Lung (tissue), 12 donors: ENCODE data around the gene DENND2A. TPM values are rescaled to one million over a fixed set of nuclear protein-coding genes. Genes with fewer than 3 reads are reported as not detected.
"Not testable (repeated sequence)": the region's sequence is repeated elsewhere in the genome, so short reads cannot be mapped to it uniquely, and the experiment has no call there.

Experiments
- ATAC-seq: fragments of 200-7000 bp; cut with Tn5 transposase; one replicate; pipeline ENCODE4 v1.9.1; 2020; ENCODE audit warnings: moderate number of reproducible peaks; ENCODE audit not compliant: insufficient read depth, low FRiP score
- DNase-seq, 3 donors: peaks; one replicate each; pipeline ENCODE4 v3.0.0-alpha.2; 2013 to 2017
- H3K27ac ChIP-seq, 2 donors: one replicate each; pipeline ENCODE4 v1.5.1; 2013; ENCODE audit warnings: mild to moderate bottlenecking in 2 of 2, moderate library complexity in 2 of 2, control low read depth in 1 of 2, inconsistent platforms in 1 of 2, low read depth in 1 of 2, low read length in 1 of 2
- H3K27me3 ChIP-seq, 3 donors: one replicate each; pipeline ENCODE4 v1.5.1; 2013; ENCODE audit warnings: low read length in 2 of 3; ENCODE audit not compliant: control insufficient read depth in 3 of 3, insufficient read depth in 3 of 3
- H3K36me3 ChIP-seq, 4 donors: one replicate each; pipeline ENCODE4 v1.5.1; 2013; ENCODE audit warnings: low read length in 4 of 4, mild to moderate bottlenecking in 1 of 4, moderate library complexity in 1 of 4; ENCODE audit not compliant: control insufficient read depth in 4 of 4, insufficient read depth in 4 of 4
- H3K4me1 ChIP-seq, 5 donors: one replicate each; pipeline ENCODE4 v1.5.1; 2013; ENCODE audit warnings: low read length in 5 of 5, mild to moderate bottlenecking in 2 of 5, moderate library complexity in 1 of 5; ENCODE audit not compliant: control insufficient read depth in 5 of 5, insufficient read depth in 5 of 5
- H3K4me3 ChIP-seq: one replicate; pipeline ENCODE4 v1.5.1; 2013; ENCODE audit warnings: mild to moderate bottlenecking, control low read depth, moderate library complexity
- H3K9ac ChIP-seq, 2 donors: one replicate each; pipeline ENCODE4 v1.5.1; 2013; ENCODE audit warnings: low read length in 2 of 2, control low read depth in 1 of 2; ENCODE audit not compliant: insufficient read depth in 1 of 2
- H3K9me3 ChIP-seq, 4 donors: one replicate each; pipeline ENCODE4 v1.5.1; 2013; ENCODE audit warnings: low read length in 3 of 4, mild to moderate bottlenecking in 1 of 4, moderate library complexity in 1 of 4; ENCODE audit not compliant: control insufficient read depth in 4 of 4, insufficient read depth in 3 of 4
- WGBS, 2 donors: extraction: QIAGEN DNeasy Blood & Tissue Kit; methylation state at CpG; one replicate each; pipeline ENCODE4 v1.1.7; 2013; 5-methylcytosine and 5-hydroxymethylcytosine counted together
- polyA plus RNA-seq, 2 donors: library from polyadenylated mRNA; stranded (reverse); fragments of 200-250 nt; gene quantifications; one replicate each; pipeline ENCODE4 v1.2.1, GENCODE V29; 2013
- total RNA-seq, 2 donors: library from RNA; depleted of rRNA in 1 of 2; stranded (reverse); fragments of >200 nt in 1 of 2; gene quantifications; one replicate each; pipeline ENCODE4 v1.2.1, GENCODE V29; 2014 to 2021
- TF ChIP-seq, protein P1 (sequence below): IDR thresholded peaks from 2 replicates; pipeline ENCODE4 v1.5.1; 2012; ENCODE audit warnings: mild to moderate bottlenecking; ENCODE audit errors: control extremely low read depth, extremely low read depth
- donor health status: control.
- donor health status: control.
- donor health status: Bipolar disorder and iron deficiency.
- donor health status: healthy.
- donor health status: DM: yes; HTN: yes; CAD: no.

DENND2A gene
- total and polyA plus RNA-seq, 4 donors, result 4.1 to 32.4 (median 9.7) TPM

DNA sequence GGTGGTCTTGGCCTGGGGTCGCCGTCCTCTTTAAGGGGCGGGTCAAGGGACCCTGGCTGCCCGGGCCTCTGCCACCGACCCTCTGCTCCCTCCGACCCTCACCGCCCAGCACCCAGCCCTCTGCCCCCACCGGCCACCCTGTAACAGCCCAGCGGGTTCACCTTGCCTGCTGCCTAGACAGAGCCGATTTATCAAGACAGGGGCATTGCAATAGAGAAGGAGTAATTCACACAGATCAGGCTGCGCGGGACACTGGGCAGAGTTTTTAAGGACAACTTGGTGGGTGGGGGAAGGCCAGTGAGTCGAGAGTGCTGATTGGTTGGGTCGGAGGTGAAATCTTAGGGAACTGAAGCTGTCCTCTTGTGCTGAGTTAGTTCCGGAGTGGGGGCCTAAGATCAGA lies 31.4 kb upstream of the DENND2A start:
- WGBS, 2 donors, result 77 to 85% methylated on average over 15 of the region's 15 CpGs
- Histone ChIP-seq H3K4me3 (no peak overlapping the region), H3K36me3 (no peaks in the 10 kb centered on the region), H3K9ac (no peak overlapping the region), H3K27me3 (no peaks in the 10 kb centered on the region), H3K27ac (no peak overlapping the region), H3K9me3 (no peaks in the 10 kb centered on the region), H3K4me1 (peaks cover 0 to 10% (median 3%) of the 10 kb centered on the region in 5 donors)
- ATAC-seq, result no peak
- DNase-seq, result no peak
- TF ChIP-seq, protein P1, sequence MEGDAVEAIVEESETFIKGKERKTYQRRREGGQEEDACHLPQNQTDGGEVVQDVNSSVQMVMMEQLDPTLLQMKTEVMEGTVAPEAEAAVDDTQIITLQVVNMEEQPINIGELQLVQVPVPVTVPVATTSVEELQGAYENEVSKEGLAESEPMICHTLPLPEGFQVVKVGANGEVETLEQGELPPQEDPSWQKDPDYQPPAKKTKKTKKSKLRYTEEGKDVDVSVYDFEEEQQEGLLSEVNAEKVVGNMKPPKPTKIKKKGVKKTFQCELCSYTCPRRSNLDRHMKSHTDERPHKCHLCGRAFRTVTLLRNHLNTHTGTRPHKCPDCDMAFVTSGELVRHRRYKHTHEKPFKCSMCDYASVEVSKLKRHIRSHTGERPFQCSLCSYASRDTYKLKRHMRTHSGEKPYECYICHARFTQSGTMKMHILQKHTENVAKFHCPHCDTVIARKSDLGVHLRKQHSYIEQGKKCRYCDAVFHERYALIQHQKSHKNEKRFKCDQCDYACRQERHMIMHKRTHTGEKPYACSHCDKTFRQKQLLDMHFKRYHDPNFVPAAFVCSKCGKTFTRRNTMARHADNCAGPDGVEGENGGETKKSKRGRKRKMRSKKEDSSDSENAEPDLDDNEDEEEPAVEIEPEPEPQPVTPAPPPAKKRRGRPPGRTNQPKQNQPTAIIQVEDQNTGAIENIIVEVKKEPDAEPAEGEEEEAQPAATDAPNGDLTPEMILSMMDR, result no peak

- TF ChIP-seq, protein P1, result no peak
- 67 to 68% methylated on average over 4 of the region's 4 CpGs for WGBS, 2 donors
Measured at GRCh38 chr7:140670343-140670935, 29.8 kb upstream of the DENND2A start.

DNA sequence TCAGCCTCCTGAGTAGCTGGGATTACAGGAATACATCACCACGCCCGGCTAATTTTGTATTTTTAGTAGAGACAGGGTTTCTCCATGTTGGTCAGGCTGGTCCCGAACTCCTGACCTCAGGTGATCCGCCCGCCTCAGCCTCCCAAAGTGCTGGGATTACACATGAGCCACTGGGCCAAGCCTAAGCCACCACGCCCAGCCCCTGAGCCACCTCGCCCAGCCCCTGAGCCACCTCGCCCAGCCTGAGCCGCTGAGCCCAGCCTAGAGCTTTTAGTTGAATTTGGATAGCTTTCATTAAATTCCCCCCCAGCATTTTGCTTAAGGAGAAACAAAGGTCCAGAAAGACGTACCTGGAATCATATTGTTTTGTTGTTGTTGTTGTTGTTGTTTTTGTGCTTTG lies 29.2 kb upstream of the DENND2A start:
- not testable (repeated sequence) for H3K9ac ChIP-seq, H3K4me3 ChIP-seq, DNase-seq, H3K9me3 ChIP-seq, H3K36me3 ChIP-seq, ATAC-seq, H3K27me3 ChIP-seq, H3K27ac ChIP-seq
- 87 to 98% methylated on average over 10 of the region's 10 CpGs for WGBS, 2 donors
- H3K4me1 ChIP-seq, result peaks cover 0 to 10% (median 0%) of the 10 kb centered on the region in 5 donors

More at GRCh38 chr7:140670343-140670935, 29.8 kb upstream of the DENND2A start:
- H3K4me3 ChIP-seq, result no peak overlapping the region
- H3K36me3 ChIP-seq, result no peaks in the 10 kb centered on the region
- no peaks in the 10 kb centered on the region for H3K9me3 ChIP-seq
- DNase-seq, result no peak
- H3K27ac ChIP-seq, result no peak overlapping the region
- no peaks in the 10 kb centered on the region for H3K27me3 ChIP-seq
- H3K4me1 ChIP-seq, result peaks cover 0 to 10% (median 2%) of the 10 kb centered on the region in 5 donors
- no peak for ATAC-seq
- H3K9ac ChIP-seq, result no peak overlapping the region

GRCh38 chr7:140669352-140669751 lies 28.7 kb upstream of the DENND2A start:
- peaks cover 0 to 10% (median 0%) of the 10 kb centered on the region in 5 donors for H3K4me1 ChIP-seq
- 90 to 96% methylated on average over 3 of the region's 3 CpGs for WGBS, 2 donors
- H3K36me3 ChIP-seq, result no peaks in the 10 kb centered on the region
- TF ChIP-seq, protein P1, result no peak
- H3K9ac ChIP-seq, result no peak overlapping the region
- no peaks in the 10 kb centered on the region for H3K9me3 ChIP-seq
- no peak for ATAC-seq
- no peak for DNase-seq
- no peaks in the 10 kb centered on the region for H3K27me3 ChIP-seq
- no peak overlapping the region for H3K4me3 ChIP-seq
- no peak overlapping the region for H3K27ac ChIP-seq
